HEK293 (cell line): Measurements from ENCODE around the gene PNPLA6.

ENCODE experiments used
- GLIS2 ChIP-seq: fragments of 450-650 bp; formaldehyde crosslinking; IDR thresholded peaks from 2 replicates; pipeline ENCODE4 v1.5.1; 2016; ENCODE audit warnings: missing biosample characterization, missing genetic modification characterization
- RBAK ChIP-seq: fragments of 450-650 bp; formaldehyde crosslinking; IDR thresholded peaks from 2 replicates; pipeline ENCODE4 v1.5.1; 2016; ENCODE audit warnings: missing biosample characterization, missing genetic modification characterization
- REST ChIP-seq: fragments of 450-650 bp; formaldehyde crosslinking; IDR thresholded peaks from 2 replicates; pipeline ENCODE4 v1.5.1; 2016; ENCODE audit warnings: missing biosample characterization, missing genetic modification characterization
- WT1 ChIP-seq: fragments of 450-650 bp; formaldehyde crosslinking; IDR thresholded peaks from 2 replicates; pipeline ENCODE4 v1.5.1; 2016; ENCODE audit warnings: missing biosample characterization, missing genetic modification characterization
- ZBTB49 ChIP-seq: fragments of 450-650 bp; formaldehyde crosslinking; IDR thresholded peaks from 2 replicates; pipeline ENCODE4 v1.5.1; 2016; ENCODE audit warnings: missing biosample characterization, missing genetic modification characterization, low read depth
- ZFP41 ChIP-seq: fragments of 450-650 bp; formaldehyde crosslinking; IDR thresholded peaks from 2 replicates; pipeline ENCODE4 v1.5.1; 2016; ENCODE audit warnings: missing biosample characterization, missing genetic modification characterization, borderline replicate concordance
- ZNF146 ChIP-seq: fragments of 450-650 bp; formaldehyde crosslinking; IDR thresholded peaks from 2 replicates; pipeline ENCODE4 v1.5.1; 2016; ENCODE audit warnings: missing biosample characterization, missing genetic modification characterization
- ZNF148 ChIP-seq: fragments of 450-650 bp; formaldehyde crosslinking; IDR thresholded peaks from 2 replicates; pipeline ENCODE4 v1.5.0; 2017; ENCODE audit warnings: missing biosample characterization, missing genetic modification characterization, borderline replicate concordance
- ZNF274 ChIP-seq, 2 experiments: fragments of 200-500 bp in 1 of 2; fragments of 450-650 bp in 1 of 2; sonication (Bioruptor generic) in 1 of 2; formaldehyde crosslinking in 1 of 2; IDR thresholded peaks; 2 replicates each; pipeline versions ENCODE4 v1.5.1 to v1.6.1; 2014 to 2016; ENCODE audit warnings: borderline replicate concordance in 1 of 2, inconsistent platforms in 1 of 2, low read length in 1 of 2, missing biosample characterization in 1 of 2, missing genetic modification characterization in 1 of 2
- ZNF366 ChIP-seq: fragments of 450-650 bp; formaldehyde crosslinking; conservative IDR thresholded peaks from 2 replicates; pipeline ENCODE4 v1.5.1; 2016; ENCODE audit warnings: missing biosample characterization, missing genetic modification characterization
- ZNF416 ChIP-seq: fragments of 450-650 bp; formaldehyde crosslinking; IDR thresholded peaks from 2 replicates; pipeline ENCODE4 v1.5.1; 2016; ENCODE audit warnings: missing biosample characterization, missing genetic modification characterization
- ZNF501 ChIP-seq: fragments of 450-650 bp; formaldehyde crosslinking; IDR thresholded peaks from 2 replicates; pipeline ENCODE4 v1.5.1; 2016; ENCODE audit warnings: missing biosample characterization, missing genetic modification characterization
- ZNF514 ChIP-seq: fragments of 450-650 bp; formaldehyde crosslinking; IDR thresholded peaks from 2 replicates; pipeline ENCODE4 v1.5.1; 2016; ENCODE audit warnings: missing biosample characterization, missing genetic modification characterization
- ZNF549 ChIP-seq: fragments of 450-650 bp; IDR thresholded peaks from 2 replicates; pipeline ENCODE4 v1.5.1; 2018; ENCODE audit warnings: missing biosample characterization, missing genetic modification characterization, mild to moderate bottlenecking, inconsistent platforms, moderate library complexity
- ZNF560 ChIP-seq: fragments of 450-650 bp; formaldehyde crosslinking; IDR thresholded peaks from 2 replicates; pipeline ENCODE4 v1.5.1; 2017; ENCODE audit warnings: missing biosample characterization, missing genetic modification characterization, borderline replicate concordance
- ZNF610 ChIP-seq: fragments of 450-650 bp; formaldehyde crosslinking; IDR thresholded peaks from 2 replicates; pipeline ENCODE4 v1.5.1; 2016; ENCODE audit warnings: missing biosample characterization, missing genetic modification characterization, borderline replicate concordance
- ZNF624 ChIP-seq: fragments of 450-650 bp; formaldehyde crosslinking; IDR thresholded peaks from 2 replicates; pipeline ENCODE4 v1.5.1; 2017; ENCODE audit warnings: missing biosample characterization, missing genetic modification characterization
- ZNF645 ChIP-seq: fragments of 450-650 bp; formaldehyde crosslinking; IDR thresholded peaks from 2 replicates; pipeline ENCODE4; 2016; ENCODE audit warnings: missing biosample characterization, missing genetic modification characterization
- ZNF692 ChIP-seq: fragments of 450-650 bp; formaldehyde crosslinking; IDR thresholded peaks from 2 replicates; pipeline ENCODE4 v1.5.1; 2016; ENCODE audit warnings: missing biosample characterization, missing genetic modification characterization
- ZNF701 ChIP-seq: fragments of 450-650 bp; formaldehyde crosslinking; IDR thresholded peaks from 2 replicates; pipeline ENCODE4 v1.5.1; 2016; ENCODE audit warnings: missing biosample characterization, missing genetic modification characterization
- ZNF791 ChIP-seq: fragments of 450-650 bp; formaldehyde crosslinking; IDR thresholded peaks from 2 replicates; pipeline ENCODE4 v1.5.1; 2016; ENCODE audit warnings: missing biosample characterization, missing genetic modification characterization
- ZNF843 ChIP-seq: fragments of 450-650 bp; formaldehyde crosslinking; IDR thresholded peaks from 2 replicates; pipeline ENCODE4 v1.5.1; 2016; ENCODE audit warnings: missing biosample characterization, missing genetic modification characterization
- ZSCAN18 ChIP-seq: fragments of 450-650 bp; formaldehyde crosslinking; IDR thresholded peaks from 2 replicates; pipeline ENCODE4 v1.5.1; 2016; ENCODE audit warnings: missing biosample characterization, missing genetic modification characterization
- ZSCAN5A ChIP-seq: fragments of 450-650 bp; formaldehyde crosslinking; IDR thresholded peaks from 2 replicates; pipeline ENCODE4 v1.5.1; 2016; ENCODE audit warnings: missing biosample characterization, missing genetic modification characterization

PNPLA6 gene

GRCh38 chr19:7522072-7522922 is 13.2 kb upstream of the PNPLA6 start, which contains the start of gene MCOLN1 (continued):
- no peak for TF ChIP-seq ZBTB49 (tag by site-specific recombination)
- peak; percentile 85 for TF ChIP-seq ZNF610 (tag by site-specific recombination)
- peak; percentile 71 for TF ChIP-seq ZNF366 (tag by site-specific recombination)
- no peak; the same call in 1 of the 2 replicates for TF ChIP-seq REST (tag by site-specific recombination)
- peak; percentile 19; the same call in 1 of the 2 replicates for TF ChIP-seq ZNF146
- peak; percentile 86 for TF ChIP-seq ZNF843 (tag by site-specific recombination)
- TF ChIP-seq ZNF501 (tag by site-specific recombination): peak; percentile 90; the same call in 1 of the 2 replicates
- TF ChIP-seq ZNF416: no peak
- no peak for TF ChIP-seq ZNF701 (tag by site-specific recombination)
- no peak for TF ChIP-seq ZNF624 (tag by site-specific recombination)
- TF ChIP-seq ZNF791: 0 out of 2 replicates have a peak, but pooled peaks have one; percentile 46
- TF ChIP-seq ZNF514: no peak
- TF ChIP-seq ZNF560 (tag by site-specific recombination): no peak
- no peak for TF ChIP-seq ZSCAN5A
- peak; percentile 96 for TF ChIP-seq ZNF692 (tag by site-specific recombination)
- TF ChIP-seq ZNF148 (tag by site-specific recombination): peak; percentile 83; the same call in 1 of the 2 replicates
- no peak for TF ChIP-seq RBAK (tag by site-specific recombination)
- TF ChIP-seq ZNF274 (IDR thresholded peaks at IDR 0.05; ENCODE audit: low read length): no peak
- no peak for TF ChIP-seq ZNF274 (tag by site-specific recombination; IDR thresholded peaks at IDR 0.05; ENCODE audit: borderline replicate concordance)
- TF ChIP-seq ZSCAN18 (tag by site-specific recombination): no peak; the same call in 1 of the 2 replicates
- TF ChIP-seq ZNF549 (tag by site-specific recombination): no peak
- peak; percentile 55 for TF ChIP-seq WT1 (tag by site-specific recombination)
- no peak for TF ChIP-seq ZNF645 (tag by site-specific recombination)
- TF ChIP-seq GLIS2 (tag by site-specific recombination): peak; percentile 26; the same call in 1 of the 2 replicates
- no peak for TF ChIP-seq ZFP41 (tag by site-specific recombination)
